ENCODE results near the gene BHMT2.

DNA sequence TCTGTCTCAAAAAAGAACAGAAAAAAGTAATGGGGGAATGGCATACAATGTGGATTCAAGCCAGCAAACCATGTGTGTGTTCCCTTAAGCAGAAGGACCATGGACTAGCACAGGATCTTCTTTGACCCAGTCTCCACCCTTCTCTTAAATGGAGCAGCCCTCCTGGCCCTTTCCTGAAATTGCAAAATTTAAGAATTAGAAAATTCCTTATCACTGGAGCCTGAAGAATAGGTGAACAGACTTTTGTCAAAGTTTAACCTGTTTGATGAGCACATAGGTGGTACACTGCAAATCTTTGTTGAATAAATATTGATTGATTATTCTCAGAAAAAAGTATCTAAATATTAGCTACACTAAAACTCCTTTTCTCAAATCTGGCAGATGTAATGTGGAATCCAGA lies 12.7 kb upstream of the BHMT2 start:
- TF ChIP-seq, protein P1, sequence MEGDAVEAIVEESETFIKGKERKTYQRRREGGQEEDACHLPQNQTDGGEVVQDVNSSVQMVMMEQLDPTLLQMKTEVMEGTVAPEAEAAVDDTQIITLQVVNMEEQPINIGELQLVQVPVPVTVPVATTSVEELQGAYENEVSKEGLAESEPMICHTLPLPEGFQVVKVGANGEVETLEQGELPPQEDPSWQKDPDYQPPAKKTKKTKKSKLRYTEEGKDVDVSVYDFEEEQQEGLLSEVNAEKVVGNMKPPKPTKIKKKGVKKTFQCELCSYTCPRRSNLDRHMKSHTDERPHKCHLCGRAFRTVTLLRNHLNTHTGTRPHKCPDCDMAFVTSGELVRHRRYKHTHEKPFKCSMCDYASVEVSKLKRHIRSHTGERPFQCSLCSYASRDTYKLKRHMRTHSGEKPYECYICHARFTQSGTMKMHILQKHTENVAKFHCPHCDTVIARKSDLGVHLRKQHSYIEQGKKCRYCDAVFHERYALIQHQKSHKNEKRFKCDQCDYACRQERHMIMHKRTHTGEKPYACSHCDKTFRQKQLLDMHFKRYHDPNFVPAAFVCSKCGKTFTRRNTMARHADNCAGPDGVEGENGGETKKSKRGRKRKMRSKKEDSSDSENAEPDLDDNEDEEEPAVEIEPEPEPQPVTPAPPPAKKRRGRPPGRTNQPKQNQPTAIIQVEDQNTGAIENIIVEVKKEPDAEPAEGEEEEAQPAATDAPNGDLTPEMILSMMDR (IDR thresholded peaks at IDR 0.05 in 8 of 11, conservative IDR thresholded peaks at IDR 0.05 in 3 of 11) = no peak
- no peak for TF ChIP-seq POLR2A (IDR thresholded peaks at IDR 0.05)
